Activated CD8-positive, alpha-beta memory T cell treated with anti-CD3 and anti-CD28 coated beads, Interleukin-2, amount 10 ng/mL, durations not matched to agents 7 days and 5 days (primary cell): ENCODE results near the gene GSG1L. TPM values are rescaled to one million over a fixed set of nuclear protein-coding genes. Genes with fewer than 3 reads are reported as not detected.
"Not testable (repeated sequence)": the region's sequence is repeated elsewhere in the genome, so short reads cannot be mapped to it uniquely, and the experiment has no call there.

ENCODE experiments used
- ATAC-seq: fragments of 150-1000 bp; cut with Tn5 transposase; one replicate; pipeline ENCODE4 v1.10.0; 2021; ENCODE audit warnings: moderate library complexity
- CTCF ChIA-PET: fragments of 350-600 bp; sonication (Branson Sonifier 250); formaldehyde crosslinking; loops from one replicate; lab custom pipeline; 2021; ENCODE audit warnings: antibody characterized with exemption; lab: Charles Lee
- DNase-seq: peaks from one replicate; pipeline ENCODE4 v3.0.0-alpha.2; 2020
- H3K27ac Mint-ChIP-seq: one replicate; pipeline ENCODE4 v1.8.0; 2021; ENCODE audit warnings: mild to moderate bottlenecking, mixed read lengths
- H3K27me3 Mint-ChIP-seq: one replicate; pipeline ENCODE4 v1.8.0; 2021; ENCODE audit warnings: mixed read lengths
- H3K36me3 Mint-ChIP-seq: one replicate; pipeline ENCODE4 v1.8.0; 2021; ENCODE audit warnings: mild to moderate bottlenecking, mixed read lengths
- H3K4me1 Mint-ChIP-seq: one replicate; pipeline ENCODE4 v1.8.0; 2021; ENCODE audit warnings: mixed read lengths
- H3K4me3 Mint-ChIP-seq: one replicate; pipeline ENCODE4 v1.8.0; 2021; ENCODE audit warnings: mild to moderate bottlenecking, moderate library complexity, mixed read lengths
- H3K9me3 Mint-ChIP-seq: one replicate; pipeline ENCODE4 v1.8.0; 2022; ENCODE audit warnings: low read depth, mixed read lengths
- total RNA-seq, 2 experiments: library from RNA; stranded (reverse); gene quantifications; one replicate each; pipeline ENCODE4 v1.2.3, GENCODE V29; 2021

The GSG1L gene
- total RNA-seq, 2 experiments from 2014 or later = not detected

- DNase-seq = no peak
- Mint-ChIP-seq H3K27me3 (peaks cover 8% of the 10 kb centered on the region), H3K36me3 (no peaks in the 10 kb centered on the region), H3K27ac (no peak overlapping the region), H3K9me3 (no peaks in the 10 kb centered on the region), H3K4me3 (no peak overlapping the region), H3K4me1 (no peaks in the 10 kb centered on the region)
- no peak for ATAC-seq
- CTCF ChIA-PET = interaction anchor here (1.8 kb wide), 1 partner anchor 176 kb away, joined by 6 read pairs; no protein-coding TSS in a partner anchor
Measured at GRCh38 chr16:27894386-27894785, 169.1 kb downstream of the GSG1L start.

GRCh38 chr16:27892879-27893278, 170.6 kb downstream of the GSG1L start:
- CTCF ChIA-PET = interaction anchor here (0.7 to 1.8 kb wide), 3 partner anchors 79 to 178 kb away, joined by 4 to 6 read pairs (median 5); no protein-coding TSS in a partner anchor
- Mint-ChIP-seq H3K27ac (no peak overlapping the region), H3K4me3 (no peak overlapping the region), H3K4me1 (no peaks in the 10 kb centered on the region), H3K36me3 (no peaks in the 10 kb centered on the region), H3K27me3 (peaks cover 8% of the 10 kb centered on the region), H3K9me3 (no peaks in the 10 kb centered on the region)
- ATAC-seq = no peak
- no peak for DNase-seq

DNA sequence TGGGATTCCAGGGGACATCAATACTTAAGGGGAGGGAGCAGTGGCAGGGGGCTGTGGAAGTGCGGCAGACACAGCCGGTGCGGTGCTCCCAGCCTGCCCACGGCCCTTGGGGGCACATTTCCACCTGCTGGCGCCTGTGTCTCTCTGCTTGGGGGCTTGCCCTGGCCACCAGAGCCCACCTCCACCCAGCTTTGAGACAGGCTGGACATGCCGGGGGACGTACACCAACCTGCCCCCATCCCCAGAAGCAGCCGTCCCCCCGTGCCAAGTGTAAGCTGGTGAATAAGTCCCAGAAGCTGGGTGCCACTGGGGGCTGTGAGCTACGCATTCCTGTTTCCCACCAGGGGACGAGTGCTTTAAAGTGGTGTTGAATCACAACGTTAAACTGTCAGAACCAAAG, 172.6 kb downstream of the GSG1L start:
- no peaks in the 10 kb centered on the region for H3K36me3 Mint-ChIP-seq
- ATAC-seq = no peak
- H3K27me3 Mint-ChIP-seq = peaks cover 13% of the 10 kb centered on the region
- H3K9me3 Mint-ChIP-seq = no peaks in the 10 kb centered on the region
- CTCF ChIA-PET = no interaction called here
- H3K4me3 Mint-ChIP-seq = no peak overlapping the region
- no peak for DNase-seq
- H3K4me1 Mint-ChIP-seq = no peaks in the 10 kb centered on the region
- H3K27ac Mint-ChIP-seq = no peak overlapping the region

GRCh38 chr16:27890006-27890405, 173.5 kb downstream of the GSG1L start:
- H3K27me3 Mint-ChIP-seq = peaks cover 13% of the 10 kb centered on the region
- H3K4me3 Mint-ChIP-seq = no peak overlapping the region
- CTCF ChIA-PET = no interaction called here
- DNase-seq (no peak), ATAC-seq (no peak)
- no peaks in the 10 kb centered on the region for H3K9me3 Mint-ChIP-seq
- H3K4me1 Mint-ChIP-seq = no peaks in the 10 kb centered on the region
- H3K27ac Mint-ChIP-seq = no peak overlapping the region
- no peaks in the 10 kb centered on the region for H3K36me3 Mint-ChIP-seq

DNA sequence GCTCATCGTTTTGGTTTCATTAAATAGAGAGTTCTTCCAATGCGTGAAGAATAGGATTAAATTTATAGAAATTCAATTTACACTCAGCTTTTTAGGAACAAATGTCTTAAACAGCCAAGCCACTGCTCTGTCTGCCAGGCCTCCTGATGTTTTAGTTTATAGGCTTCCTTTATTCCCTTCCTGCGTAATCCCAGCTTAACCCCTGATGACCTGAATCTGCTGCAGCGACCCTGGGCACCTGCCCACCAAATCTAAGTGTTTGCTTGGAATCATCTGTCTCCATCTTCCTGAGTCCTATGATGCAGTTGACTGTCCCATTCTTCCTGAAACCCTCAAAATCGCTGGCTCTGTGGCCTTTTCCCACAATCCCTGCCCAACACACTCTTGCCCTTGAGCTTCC, 179.9 kb downstream of the GSG1L start:
- CTCF ChIA-PET = interaction anchor here (0.7 kb wide), 1 partner anchor 89 kb away, joined by 3 read pairs; no protein-coding TSS in a partner anchor
- Mint-ChIP-seq H3K9me3 (peaks cover 3% of the 10 kb centered on the region), H3K4me1 (no peaks in the 10 kb centered on the region), H3K27ac (no peak overlapping the region), H3K4me3 (no peak overlapping the region), H3K36me3 (no peaks in the 10 kb centered on the region), H3K27me3 (peaks cover 7% of the 10 kb centered on the region)
- no peak for DNase-seq
- no peak for ATAC-seq

DNA sequence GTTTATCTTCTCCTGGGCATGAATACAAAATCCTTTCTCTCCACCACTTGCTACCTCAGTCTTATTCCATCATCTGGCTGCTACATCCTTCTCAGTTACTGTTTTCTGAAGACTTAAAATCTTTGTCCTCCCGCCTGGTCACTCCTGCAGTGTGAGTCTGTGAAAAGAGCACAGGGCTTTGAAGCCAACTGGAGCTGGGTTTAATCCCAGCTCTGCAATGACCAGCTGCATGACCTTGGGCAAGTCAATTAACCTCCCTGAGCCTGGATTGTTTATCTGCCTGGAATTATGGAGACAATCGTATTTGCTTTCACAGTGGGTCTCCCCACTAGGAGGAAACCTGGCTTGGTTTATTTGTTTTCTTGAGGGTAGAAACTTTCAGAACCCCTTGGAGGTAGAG, 183.2 kb downstream of the GSG1L start:
- Mint-ChIP-seq H3K4me3 (no peak overlapping the region), H3K27ac (no peak overlapping the region), H3K4me1 (no peaks in the 10 kb centered on the region), H3K9me3 (peaks cover 5% of the 10 kb centered on the region), H3K27me3 (peaks cover 2% of the 10 kb centered on the region), H3K36me3 (peaks cover 2% of the 10 kb centered on the region)
- ATAC-seq (no peak), DNase-seq (no peak)
- CTCF ChIA-PET = no interaction called here

DNA sequence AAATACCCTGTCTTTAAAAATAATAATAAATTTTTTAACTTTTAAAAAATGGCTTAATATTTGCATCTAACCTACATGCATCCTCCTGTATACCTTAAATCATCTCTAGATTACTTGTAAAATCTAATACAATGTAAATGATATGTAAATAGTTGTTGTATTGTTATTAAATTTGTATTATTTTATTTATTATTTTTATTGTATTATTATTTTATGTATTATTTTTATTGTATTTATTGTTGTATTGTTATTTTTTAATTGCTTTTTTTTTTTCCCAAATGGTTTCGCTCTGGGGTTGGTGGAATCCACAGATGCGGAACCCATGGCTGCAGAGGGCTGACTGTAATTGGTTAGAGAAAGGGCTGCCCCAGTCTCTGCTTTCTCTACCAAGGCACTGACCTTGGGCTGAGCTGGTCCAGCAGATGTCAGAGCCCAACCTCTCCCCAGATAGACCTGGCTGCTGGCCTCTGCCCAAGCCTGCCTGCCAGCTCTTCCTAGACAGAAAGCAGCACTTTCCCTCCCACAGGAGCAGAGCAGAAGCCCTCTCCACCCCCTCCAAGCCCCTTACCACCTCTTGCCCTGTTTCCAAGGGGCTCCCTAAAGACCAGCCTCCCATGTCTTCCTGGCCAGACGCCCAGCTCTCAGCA, 183.8 kb downstream of the GSG1L start:
- Mint-ChIP-seq H3K27me3 (peaks cover 2% of the 10 kb centered on the region), H3K36me3 (peaks cover 2% of the 10 kb centered on the region), H3K4me3 (no peak overlapping the region), H3K4me1 (no peaks in the 10 kb centered on the region), H3K9me3 (peaks cover 5% of the 10 kb centered on the region), H3K27ac (no peak overlapping the region)
- ATAC-seq (no peak), DNase-seq (no peak)
- CTCF ChIA-PET = no interaction called here

GRCh38 chr16:27872627-27873026, 190.9 kb downstream of the GSG1L start:
- ATAC-seq, H3K27me3 Mint-ChIP-seq, H3K4me1 Mint-ChIP-seq, H3K36me3 Mint-ChIP-seq, H3K27ac Mint-ChIP-seq, DNase-seq, H3K4me3 Mint-ChIP-seq, CTCF ChIA-PET: not testable (repeated sequence)
- peaks cover 11% of the 10 kb centered on the region for H3K9me3 Mint-ChIP-seq

DNA sequence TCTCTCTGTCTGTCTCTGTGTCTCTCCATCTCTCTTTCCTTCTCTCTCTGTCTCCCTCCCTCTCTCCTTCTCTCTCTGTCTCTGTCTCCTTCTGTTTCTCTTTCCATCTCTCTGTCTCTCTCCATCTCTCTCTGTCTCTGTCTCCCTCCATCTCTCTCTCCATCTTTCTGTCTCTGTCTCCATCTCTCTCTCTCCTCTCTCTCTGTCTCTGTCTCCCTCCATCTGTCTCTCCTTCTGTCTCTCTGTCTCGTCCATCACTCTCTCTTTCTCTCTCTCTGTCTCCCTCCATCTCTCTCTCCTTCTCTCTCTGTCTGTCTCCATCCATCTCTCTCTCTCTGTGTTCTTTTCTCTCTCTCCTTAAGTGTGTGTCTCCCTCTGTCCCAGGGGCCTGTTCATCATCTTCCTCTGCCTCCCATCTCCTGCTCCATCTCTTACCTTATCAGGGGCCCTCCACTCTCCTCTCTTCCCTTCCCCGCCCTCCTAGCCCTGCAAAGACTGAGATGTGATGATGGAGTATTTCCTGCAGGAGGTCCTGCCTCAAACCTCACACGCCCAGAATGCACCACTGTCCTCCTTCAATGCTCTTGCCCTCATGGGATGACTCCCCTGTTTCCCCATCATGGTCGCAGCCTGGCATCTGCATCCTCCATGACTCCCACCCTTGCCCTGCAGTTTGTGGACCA, 193.3 kb downstream of the GSG1L start:
- DNase-seq = no peak
- no peak overlapping the region for H3K4me3 Mint-ChIP-seq
- H3K4me1 Mint-ChIP-seq = peaks cover 13% of the 10 kb centered on the region
- CTCF ChIA-PET = no interaction called here
- no peaks in the 10 kb centered on the region for H3K36me3 Mint-ChIP-seq
- H3K9me3 Mint-ChIP-seq = peaks cover 14% of the 10 kb centered on the region
- no peak overlapping the region for H3K27ac Mint-ChIP-seq
- ATAC-seq = no peak
- H3K27me3 Mint-ChIP-seq = no peaks in the 10 kb centered on the region

GRCh38 chr16:27869411-27869810, 194.1 kb downstream of the GSG1L start:
- Mint-ChIP-seq H3K27ac (no peak overlapping the region), H3K27me3 (no peaks in the 10 kb centered on the region), H3K4me1 (peaks cover 13% of the 10 kb centered on the region), H3K36me3 (no peaks in the 10 kb centered on the region), H3K9me3 (peaks cover 12% of the 10 kb centered on the region), H3K4me3 (no peak overlapping the region)
- CTCF ChIA-PET = no interaction called here
- ATAC-seq (no peak), DNase-seq (no peak)

GRCh38 chr16:27868180-27868579, 195.3 kb downstream of the GSG1L start:
- no peak for DNase-seq
- Mint-ChIP-seq H3K4me1 (peaks cover 13% of the 10 kb centered on the region), H3K9me3 (peaks cover 6% of the 10 kb centered on the region), H3K27me3 (no peaks in the 10 kb centered on the region), H3K27ac (no peak overlapping the region), H3K36me3 (no peaks in the 10 kb centered on the region), H3K4me3 (no peak overlapping the region)
- CTCF ChIA-PET = interaction anchor here (0.9 to 1.4 kb wide), 2 partner anchors 225 to 228 kb away, joined by 4 to 6 read pairs; no protein-coding TSS in a partner anchor
- ATAC-seq = no peak

- Mint-ChIP-seq H3K9me3 (peaks cover 8% of the 10 kb centered on the region), H3K27me3 (no peaks in the 10 kb centered on the region), H3K4me1 (peaks cover 13% of the 10 kb centered on the region), H3K27ac (no peak overlapping the region), H3K4me3 (no peak overlapping the region), H3K36me3 (no peaks in the 10 kb centered on the region)
- ATAC-seq = peak; percentile 85
- peak; percentile 85 for DNase-seq
- CTCF ChIA-PET = interaction anchor here (0.6 to 1.4 kb wide), 4 partner anchors 176 to 843 kb away, joined by 3 to 6 read pairs (median 4); no protein-coding TSS in a partner anchor
Measured at GRCh38 chr16:27867122-27868110, 196.1 kb downstream of the GSG1L start.

- Mint-ChIP-seq H3K4me1 (peaks cover 13% of the 10 kb centered on the region), H3K4me3 (no peak overlapping the region), H3K36me3 (no peaks in the 10 kb centered on the region), H3K9me3 (peaks cover 5% of the 10 kb centered on the region), H3K27ac (no peak overlapping the region), H3K27me3 (no peaks in the 10 kb centered on the region)
- DNase-seq (no peak), ATAC-seq (no peak)
- CTCF ChIA-PET = no interaction called here
Measured at GRCh38 chr16:27863377-27863776, 200.1 kb downstream of the GSG1L start.
